NCI-H2171 (cell line): ENCODE measurements around the gene TPRN.
A peak's percentile ranks its signal among the peaks of the same experiment; 100 is the strongest.

ENCODE experiments used
- DNase-seq: peaks from one replicate; lab custom pipeline; 2025; lab: John Stamatoyannopoulos, UW

The TPRN gene

DNA sequence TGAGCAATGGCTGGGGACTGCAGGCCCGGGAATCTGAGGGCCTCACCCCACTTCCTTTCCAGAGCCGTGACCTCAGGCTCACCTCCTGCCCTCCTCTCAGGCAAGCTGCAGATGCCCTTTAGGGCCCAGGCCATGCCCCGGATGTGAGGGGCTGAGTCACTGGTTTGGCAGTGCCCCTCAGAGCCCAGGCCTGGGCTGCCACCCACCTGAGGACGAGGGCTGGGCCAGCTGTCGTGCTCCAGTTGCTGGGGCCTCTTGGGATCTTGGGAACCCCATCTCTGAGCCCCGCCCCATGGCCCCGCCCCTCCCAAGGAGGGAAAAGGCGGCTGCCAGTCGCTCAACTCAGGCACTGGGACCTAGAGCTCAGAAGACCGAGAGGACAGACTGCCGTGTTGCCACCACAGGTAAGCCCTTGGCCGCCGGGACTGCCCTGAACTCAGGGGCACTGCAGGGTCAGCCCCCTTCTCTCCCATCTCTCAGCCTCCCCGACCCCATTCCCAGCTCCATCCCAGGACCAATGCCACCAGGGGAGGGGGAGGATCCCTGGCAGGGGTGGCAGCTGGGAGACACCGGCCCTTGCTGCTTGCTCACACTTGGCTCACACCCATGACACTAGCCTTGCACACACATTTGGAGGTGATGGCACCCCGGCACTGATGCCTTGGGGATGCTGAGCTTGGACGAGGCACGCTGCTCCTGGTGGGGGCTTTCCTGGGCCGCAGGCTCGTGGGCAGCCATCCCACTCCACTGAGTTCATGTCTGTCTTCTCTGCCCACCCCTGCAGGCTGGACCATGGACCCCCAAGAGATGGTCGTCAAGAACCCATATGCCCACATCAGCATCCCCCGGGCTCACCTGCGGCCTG lies 24.5 kb upstream of the TPRN start, which contains the start of gene CYSRT1:
Gene CYSRT1 (plus strand): TSS at position 345 of the 865 bp plus-strand sequence. CDS start 448 bp downstream, at position 793.
- DNase-seq, result peak; percentile 36

- DNase-seq, result peak; percentile 99
Measured at GRCh38 chr9:137223078-137223970, 22.8 kb upstream of the TPRN start.

- DNase-seq, result peak; percentile 44
Measured at GRCh38 chr9:137222190-137223077, 21.9 kb upstream of the TPRN start, which contains the start of gene RNF208. Gene RNF208, minus strand, starts transcription at chr9:137222240. Its CDS starts 1,028 bp downstream, at chr9:137221212.

GRCh38 chr9:137221506-137222111 lies 21.1 kb upstream of the TPRN start:
- DNase-seq, result peak; percentile 48

- no peak for DNase-seq
Measured at GRCh38 chr9:137221095-137221505, 20.6 kb upstream of the TPRN start.

DNA sequence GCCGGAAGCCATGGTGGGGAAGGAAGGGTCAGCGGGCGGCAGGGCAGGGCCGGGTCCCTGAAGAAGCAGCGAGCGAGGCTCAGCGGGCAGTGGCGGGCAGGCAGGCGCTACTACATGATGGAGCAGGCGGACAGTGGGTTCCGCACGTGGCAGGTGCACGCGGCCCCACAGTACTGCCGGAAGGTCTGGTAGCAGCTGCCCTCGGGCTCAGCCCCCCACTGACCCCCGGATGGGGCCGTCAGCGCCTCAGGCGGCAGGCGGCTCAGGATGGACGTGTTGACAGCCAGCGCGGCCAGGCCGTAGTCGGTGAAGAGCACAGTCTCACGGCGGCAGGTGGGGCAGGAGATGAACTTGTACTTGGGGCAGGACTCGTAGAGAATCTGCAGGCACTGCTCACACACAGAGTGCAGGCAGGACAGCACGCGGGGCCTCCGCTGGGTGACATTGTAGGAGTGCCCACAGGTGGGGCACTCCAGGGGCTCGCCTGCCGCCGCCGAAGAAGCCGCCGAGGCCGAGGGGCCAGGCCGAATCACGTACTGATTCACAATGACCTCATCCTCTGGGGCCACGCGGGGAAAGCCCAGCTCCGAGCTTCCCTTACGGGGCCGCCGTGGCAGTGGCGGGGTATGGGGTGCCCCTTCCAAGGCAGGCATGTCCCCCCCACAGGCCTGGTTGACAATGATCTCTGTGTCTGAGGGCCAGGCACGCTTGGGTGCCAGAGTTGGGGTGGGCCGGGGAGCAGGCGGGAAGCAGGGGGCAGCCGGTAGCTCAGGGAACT lies 20.0 kb upstream of the TPRN start:
- no peak for DNase-seq

GRCh38 chr9:137219757-137220316 lies 19.3 kb upstream of the TPRN start:
- no peak for DNase-seq

GRCh38 chr9:137218754-137219271 lies 18.3 kb upstream of the TPRN start:
- no peak for DNase-seq

- no peak for DNase-seq
Measured at GRCh38 chr9:137218212-137218753, 17.7 kb upstream of the TPRN start.

DNA sequence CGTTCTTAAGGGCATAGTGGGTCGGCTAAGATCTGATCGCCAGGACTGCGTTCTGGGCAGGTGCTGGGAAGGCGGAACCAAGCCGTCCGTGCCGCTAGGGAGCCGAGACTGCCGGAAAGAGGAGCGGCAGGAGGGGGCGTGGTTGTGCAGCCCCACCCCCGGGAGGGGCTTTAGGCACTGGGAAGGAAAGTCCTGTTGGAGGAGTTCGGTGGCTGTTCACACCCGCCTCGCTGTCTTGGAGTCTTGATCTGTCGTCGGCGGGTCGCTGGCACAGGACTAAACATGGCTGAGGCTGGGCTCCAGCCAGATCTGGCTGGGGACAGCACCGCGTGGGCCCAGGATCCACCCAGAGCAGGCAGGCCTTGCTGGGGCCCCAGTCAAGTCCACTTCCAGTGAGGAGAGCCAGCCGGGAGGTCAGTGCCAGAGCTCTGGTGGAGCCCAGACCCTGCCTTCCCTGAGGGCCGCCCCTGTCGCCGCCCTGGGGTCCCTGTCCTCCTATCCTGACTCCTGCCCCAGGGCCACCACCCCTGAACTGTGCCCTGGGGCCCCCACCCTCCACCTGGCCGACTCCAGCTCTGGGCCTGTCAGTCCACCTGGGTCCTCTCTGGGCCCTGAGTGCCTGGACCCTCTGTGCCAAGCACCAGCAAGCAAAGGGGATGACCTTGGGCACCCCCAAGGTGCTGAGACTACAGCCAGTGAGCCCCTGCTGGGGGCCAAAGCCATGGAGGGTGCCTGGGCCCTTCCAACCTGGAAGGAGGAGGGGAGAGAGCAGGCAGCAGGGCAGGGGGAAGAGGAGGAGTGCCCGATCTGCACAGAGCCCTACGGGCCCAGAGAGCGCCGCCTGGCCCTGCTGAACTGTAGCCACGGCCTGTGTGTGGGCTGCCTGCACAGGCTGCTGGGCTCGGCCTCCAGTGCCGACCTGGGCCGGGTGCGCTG lies 17.0 kb upstream of the TPRN start:
- no peak for DNase-seq

- DNase-seq, result no peak
Measured at GRCh38 chr9:137216188-137216965, 15.8 kb upstream of the TPRN start.

DNA sequence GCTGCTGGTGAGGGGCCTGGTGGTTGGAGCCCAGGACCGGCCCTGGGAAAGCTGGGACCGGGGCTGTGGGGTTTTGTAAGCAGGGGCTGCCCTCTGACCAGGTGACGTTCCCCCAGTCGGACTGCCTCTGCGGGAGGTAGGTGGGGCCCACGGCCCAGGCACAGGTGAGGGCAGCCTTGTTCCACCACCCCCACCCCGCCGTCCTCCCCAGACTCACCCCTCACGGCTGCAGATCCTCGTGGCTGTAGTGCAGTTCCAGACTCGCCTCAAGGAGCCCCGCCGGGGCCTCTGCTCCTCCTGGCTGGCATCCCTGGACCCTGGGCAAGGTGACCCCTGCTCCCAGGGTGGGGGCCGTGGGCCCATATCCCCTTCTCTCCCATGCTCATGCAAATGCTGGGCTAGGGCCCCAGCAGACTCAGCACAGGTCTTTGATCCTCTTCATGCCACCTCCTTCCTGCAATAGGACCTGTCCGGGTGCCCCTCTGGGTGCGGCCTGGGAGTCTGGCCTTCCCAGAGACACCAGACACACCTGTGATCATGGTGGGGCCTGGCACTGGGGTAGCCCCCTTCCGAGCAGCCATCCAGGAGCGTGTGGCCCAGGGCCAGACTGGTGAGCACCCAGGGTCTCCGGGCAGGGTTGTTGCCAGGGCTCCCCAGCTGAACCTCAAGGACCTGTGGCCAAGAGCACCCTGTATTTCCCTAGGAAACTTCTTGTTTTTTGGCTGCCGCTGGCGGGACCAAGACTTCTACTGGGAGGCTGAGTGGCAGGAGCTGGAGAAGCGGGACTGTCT lies 14.8 kb upstream of the TPRN start:
- no peak for DNase-seq

DNA sequence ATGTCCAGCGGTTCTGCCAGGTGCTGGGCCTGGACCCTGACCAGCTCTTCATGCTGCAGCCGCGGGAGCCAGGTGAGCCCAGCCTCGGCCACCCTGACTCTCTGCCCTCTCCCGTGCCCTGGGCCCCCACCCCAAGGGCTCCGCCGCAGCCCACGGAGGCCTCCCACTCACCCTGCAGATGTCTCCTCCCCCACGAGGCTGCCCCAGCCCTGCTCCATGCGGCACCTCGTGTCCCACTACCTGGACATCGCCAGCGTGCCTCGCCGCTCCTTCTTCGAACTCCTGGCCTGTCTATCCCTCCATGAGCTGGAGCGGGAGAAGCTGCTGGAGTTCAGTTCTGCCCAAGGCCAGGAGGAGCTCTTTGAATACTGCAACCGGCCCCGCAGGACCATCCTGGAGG lies 14.1 kb upstream of the TPRN start:
- no peak for DNase-seq

DNA sequence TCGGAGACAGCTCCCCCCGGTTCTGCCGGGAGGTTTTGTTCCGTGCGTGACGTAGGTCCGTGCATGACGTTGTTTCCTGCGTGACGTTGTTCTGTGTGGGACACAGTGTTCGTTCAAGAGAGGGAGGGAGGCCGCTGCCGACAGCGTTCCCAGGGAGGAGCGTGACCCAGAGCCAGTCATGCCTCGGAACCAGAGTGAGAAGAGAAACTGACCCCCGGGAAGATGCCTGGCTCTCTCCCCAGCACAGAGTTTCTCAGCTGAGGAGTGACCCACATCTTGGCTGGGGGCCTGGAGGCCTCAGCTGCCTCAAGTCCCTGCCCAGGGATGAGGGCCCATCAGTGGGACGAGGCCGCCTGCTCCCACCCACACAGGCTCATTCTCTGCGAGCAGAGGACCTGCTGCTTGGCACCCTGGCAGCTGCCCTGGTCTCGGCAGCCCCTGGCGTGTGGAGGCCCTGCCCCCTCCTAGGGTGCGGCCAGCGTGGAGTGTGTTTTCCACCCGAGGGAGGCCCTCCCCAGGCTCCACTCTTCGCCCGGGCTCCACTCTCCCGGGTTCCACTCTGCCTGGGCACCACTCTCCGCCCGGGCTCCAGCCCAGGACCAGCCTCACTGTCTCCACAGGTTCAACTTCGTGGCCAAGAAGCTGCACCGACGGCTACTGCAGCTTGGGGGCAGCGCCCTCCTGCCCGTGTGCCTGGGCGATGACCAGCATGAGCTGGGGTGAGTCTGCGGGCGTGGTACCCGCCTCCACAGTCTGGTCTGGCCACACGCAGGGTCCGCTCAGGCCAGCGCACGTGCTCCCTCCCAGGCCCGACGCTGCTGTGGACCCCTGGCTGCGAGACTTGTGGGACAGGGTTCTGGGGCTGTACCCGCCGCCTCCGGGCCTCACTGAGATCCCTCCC lies 12.9 kb upstream of the TPRN start:
- DNase-seq, result no peak

- DNase-seq, result no peak
Measured at GRCh38 chr9:137212520-137212919, 12.0 kb upstream of the TPRN start.

DNA sequence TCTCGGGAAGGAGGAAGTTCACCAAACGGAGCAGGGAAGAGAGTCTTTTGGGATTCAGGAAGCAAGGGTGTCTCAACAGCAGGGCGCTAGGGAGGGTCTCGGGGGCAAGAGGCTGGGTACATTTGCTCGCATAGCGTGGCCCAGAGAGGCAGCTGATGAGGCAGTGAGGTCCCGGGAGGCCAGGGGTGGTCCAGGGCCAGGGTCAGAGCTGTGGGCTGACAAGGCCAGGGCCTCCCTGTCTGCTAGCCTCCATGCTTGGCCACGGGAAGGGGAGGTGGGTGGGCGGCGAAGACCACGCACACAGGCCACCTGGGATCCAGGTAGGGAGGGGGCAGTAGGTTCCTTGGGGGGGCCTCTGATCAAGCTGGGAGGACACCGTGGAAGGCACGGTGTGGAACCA lies 11.0 kb upstream of the TPRN start:
- DNase-seq, result no peak
